ENCODE results near the gene PIGA.
"Not testable (repeated sequence)": the region's sequence is repeated elsewhere in the genome, so short reads cannot be mapped to it uniquely, and the experiment has no call there.

Gene PIGA

GRCh38 chrX:15320297-15320696, 15.0 kb downstream of the PIGA start:
- no peak for DNase-seq

GRCh38 chrX:15319075-15319474, 16.2 kb downstream of the PIGA start:
- DNase-seq: no peak

- DNase-seq: no peak
These were observed 19.8 kb downstream of the PIGA start, which contains the start of gene ASB11 for GRCh38 chrX:15315509-15315908. Gene ASB11 (minus strand): TSS chrX:15315640. CDS start chrX:15315605, 35 bp downstream.

GRCh38 chrX:15314472-15314871, 20.9 kb downstream of the PIGA start:
- DNase-seq: no peak

- DNase-seq: no peak
These were observed 24.2 kb downstream of the PIGA start for GRCh38 chrX:15311119-15311518.

- peak; percentile 84 for DNase-seq
These were observed 25.2 kb downstream of the PIGA start for GRCh38 chrX:15310117-15310516.

- not testable (repeated sequence) for DNase-seq
These were observed 29.4 kb downstream of the PIGA start for GRCh38 chrX:15305899-15306298.

- no peak for DNase-seq
These were observed 33.4 kb downstream of the PIGA start for GRCh38 chrX:15301924-15302323.

GRCh38 chrX:15299941-15300851, 35.1 kb downstream of the PIGA start:
- DNase-seq: no peak

- no peak for DNase-seq
These were observed 36.5 kb downstream of the PIGA start for GRCh38 chrX:15298780-15299179.

- DNase-seq: no peak
These were observed 37.1 kb downstream of the PIGA start for GRCh38 chrX:15298201-15298600.

- DNase-seq: no peak
These were observed 41.9 kb downstream of the PIGA start for GRCh38 chrX:15293451-15293850.

- no peak for DNase-seq
These were observed 42.5 kb downstream of the PIGA start for GRCh38 chrX:15292861-15293260.

GRCh38 chrX:15277604-15278003, 57.7 kb downstream of the PIGA start:
- no peak for DNase-seq

- DNase-seq: no peak
These were observed 60.4 kb downstream of the PIGA start for GRCh38 chrX:15274946-15275345.

- DNase-seq: not testable (repeated sequence)
These were observed 62.0 kb downstream of the PIGA start for GRCh38 chrX:15273275-15273674.

- no peak for DNase-seq
These were observed 63.6 kb downstream of the PIGA start for GRCh38 chrX:15271757-15272156.

GRCh38 chrX:15269618-15270521, 65.5 kb downstream of the PIGA start, which contains the start of gene ASB9:
Gene ASB9 (minus strand): TSS chrX:15270083. CDS start chrX:15269874, 209 bp downstream.
- DNase-seq: peak; percentile 22

Data from DMS153 (cell line).